ENCODE results near the gene INSYN2B.
"Not testable (repeated sequence)": the region's sequence is repeated elsewhere in the genome, so short reads cannot be mapped to it uniquely, and the experiment has no call there.

Gene INSYN2B

GRCh38 chr5:169970911-169971765 is 9.2 kb downstream of the INSYN2B start:
- DNase-seq: no peak

- DNase-seq: no peak
These were observed 10.0 kb downstream of the INSYN2B start for GRCh38 chr5:169970339-169970738.

GRCh38 chr5:169964246-169964645 is 16.0 kb downstream of the INSYN2B start:
- DNase-seq: no peak

- DNase-seq: no peak
These were observed 19.6 kb downstream of the INSYN2B start for GRCh38 chr5:169960659-169961058.

- no peak for DNase-seq
These were observed 22.0 kb downstream of the INSYN2B start for GRCh38 chr5:169958278-169958677.

- DNase-seq: no peak
These were observed 23.5 kb downstream of the INSYN2B start for GRCh38 chr5:169956756-169957155.

- no peak for DNase-seq
These were observed 24.2 kb downstream of the INSYN2B start for GRCh38 chr5:169956126-169956525.

- no peak for DNase-seq
These were observed 25.5 kb downstream of the INSYN2B start for GRCh38 chr5:169954786-169955185.

GRCh38 chr5:169953196-169953595 is 27.1 kb downstream of the INSYN2B start:
- DNase-seq: not testable (repeated sequence)

- DNase-seq: no peak
These were observed 30.0 kb downstream of the INSYN2B start for GRCh38 chr5:169950333-169950732.

- no peak for DNase-seq
These were observed 33.5 kb downstream of the INSYN2B start for GRCh38 chr5:169946743-169947295.

GRCh38 chr5:169945831-169946261 is 34.4 kb downstream of the INSYN2B start:
- DNase-seq: no peak

- no peak for DNase-seq
These were observed 35.2 kb downstream of the INSYN2B start for GRCh38 chr5:169944922-169945680.

- no peak for DNase-seq
These were observed 36.2 kb downstream of the INSYN2B start for GRCh38 chr5:169944115-169944514.

GRCh38 chr5:169943026-169943425 is 37.3 kb downstream of the INSYN2B start:
- no peak for DNase-seq

- DNase-seq: no peak
These were observed 38.1 kb downstream of the INSYN2B start for GRCh38 chr5:169942181-169942580.

GRCh38 chr5:169941542-169941941 is 38.8 kb downstream of the INSYN2B start:
- no peak for DNase-seq

GRCh38 chr5:169939731-169940130 is 40.6 kb downstream of the INSYN2B start:
- DNase-seq: no peak

GRCh38 chr5:169938439-169938838 is 41.9 kb downstream of the INSYN2B start:
- no peak for DNase-seq

- DNase-seq: no peak
These were observed 44.5 kb downstream of the INSYN2B start for GRCh38 chr5:169935762-169936161.

GRCh38 chr5:169934990-169935389 is 45.3 kb downstream of the INSYN2B start:
- DNase-seq: no peak

- no peak for DNase-seq
These were observed 46.7 kb downstream of the INSYN2B start for GRCh38 chr5:169933616-169934015.

GRCh38 chr5:169933127-169933526 is 47.2 kb downstream of the INSYN2B start:
- DNase-seq: no peak

- DNase-seq: no peak
These were observed 56.3 kb downstream of the INSYN2B start for GRCh38 chr5:169923988-169924387.

All from stimulated activated CD4-positive, alpha-beta T cell treated with anti-CD3 and anti-CD28 coated beads, Interleukin-4, amount 100 ng/mL, for 1 hour (primary cell).